Cerebellar nuclear complex (tissue), 1 donor: ENCODE results near the gene PCDHGC4.

Source experiments
- DNase-seq, 2 experiments: peaks; one replicate each; lab custom pipeline; 2025; lab: John Stamatoyannopoulos, UW

Gene PCDHGC4

GRCh38 chr5:141484641-141485311 lies at the start of gene PCDHGC4:
TSS of gene PCDHGC4 (plus strand) at chr5:141485030. CDS start at chr5:141485174, 144 bp downstream.
- DNase-seq = peak; percentile 40 to 66

DNA sequence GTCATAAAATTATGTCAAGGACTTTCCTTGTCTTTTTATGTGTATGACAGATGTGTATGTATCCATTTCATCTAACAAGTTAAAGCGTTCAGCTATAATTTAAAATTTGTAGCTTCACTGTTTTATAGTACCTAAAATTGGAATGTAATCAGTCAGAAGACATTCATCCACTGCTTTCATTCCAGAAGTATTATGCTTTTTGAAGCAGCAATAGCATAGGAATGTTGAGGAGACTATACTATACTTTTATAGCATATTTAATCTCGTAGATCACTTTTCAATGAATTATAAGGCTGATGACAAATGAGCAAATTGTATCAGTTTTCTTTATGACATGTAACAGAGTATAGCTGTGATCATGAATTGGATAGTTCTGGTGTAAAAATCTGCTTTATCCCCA lies 47.6 kb upstream of the PCDHGC4 start:
- DNase-seq = no peak

DNA sequence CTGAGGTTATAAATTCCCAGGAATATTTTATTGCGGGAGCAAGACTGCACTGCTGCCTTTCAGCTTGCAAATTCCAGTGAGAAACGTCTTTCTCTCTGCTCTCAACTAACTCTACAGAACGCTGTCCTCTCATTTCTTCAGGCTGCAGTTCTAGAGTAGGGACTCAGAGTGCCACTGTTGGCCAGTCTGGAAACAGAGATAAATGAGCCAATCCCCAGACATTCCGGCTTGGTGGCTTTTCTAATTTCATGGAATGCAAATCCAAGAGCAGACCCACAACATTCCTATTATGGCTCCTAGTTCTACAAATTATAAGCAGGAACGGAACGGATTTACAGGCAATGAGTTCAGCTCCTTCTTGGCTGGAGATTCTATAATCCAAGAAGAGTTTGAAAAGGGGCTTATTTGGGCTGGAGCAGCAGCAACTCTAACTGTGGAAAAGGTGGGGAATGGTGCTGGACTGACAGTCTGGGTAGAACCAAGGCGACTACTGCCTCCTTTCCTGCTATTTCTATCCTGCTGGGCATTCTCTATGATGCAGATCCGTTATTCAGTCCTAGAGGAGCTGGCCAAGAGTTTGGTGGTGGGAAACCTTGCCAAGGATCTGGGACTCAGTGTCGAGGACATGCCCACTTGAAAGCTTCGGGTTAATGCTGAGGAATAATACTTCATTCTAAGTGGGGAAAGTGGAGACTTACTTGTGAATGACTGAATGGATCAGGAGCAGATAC lies 45.3 kb upstream of the PCDHGC4 start:
- no peak for DNase-seq

- no peak for DNase-seq
These were observed 44.5 kb upstream of the PCDHGC4 start for GRCh38 chr5:141440341-141440740.

GRCh38 chr5:141441571-141442170 lies 43.2 kb upstream of the PCDHGC4 start:
- DNase-seq = no peak

GRCh38 chr5:141465351-141465750 lies 19.5 kb upstream of the PCDHGC4 start:
- DNase-seq = no peak

DNA sequence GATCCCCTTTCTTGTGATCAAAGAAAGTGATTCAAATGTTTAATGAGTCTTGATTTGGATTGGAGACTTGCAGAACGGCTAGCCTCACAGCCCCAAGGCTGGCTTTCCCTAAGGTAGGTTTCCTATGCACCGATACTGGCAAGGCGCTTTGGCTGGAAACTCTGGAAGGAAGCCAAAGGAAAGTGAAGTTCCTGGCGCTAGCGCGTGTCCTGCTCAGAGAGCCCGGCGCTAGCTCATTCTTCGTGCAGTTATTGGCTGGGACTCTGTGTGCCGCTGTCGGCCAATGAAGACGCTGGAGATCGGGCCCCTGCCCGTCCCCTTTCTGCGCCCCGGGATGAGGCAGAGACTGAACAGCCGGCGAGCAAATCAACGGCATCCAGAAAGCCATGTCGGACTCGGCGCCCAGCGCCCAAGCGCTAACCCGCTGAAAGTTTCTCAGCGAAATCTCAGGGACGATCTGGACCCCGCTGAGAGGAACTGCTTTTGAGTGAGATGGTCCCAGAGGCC lies 9.2 kb upstream of the PCDHGC4 start, which contains the start of gene PCDHGC3:
PCDHGC3 (plus strand) TSS at position 342 of the 507 bp plus-strand sequence; CDS start at position 493, 151 bp downstream.
- peak; percentile 56 to 94 for DNase-seq

GRCh38 chr5:141476132-141476911 lies 8.5 kb upstream of the PCDHGC4 start:
- peak in 1 of 2 experiments; percentile 64 for DNase-seq

- DNase-seq = no peak
These were observed 7.7 kb upstream of the PCDHGC4 start for GRCh38 chr5:141477044-141477575.

DNA sequence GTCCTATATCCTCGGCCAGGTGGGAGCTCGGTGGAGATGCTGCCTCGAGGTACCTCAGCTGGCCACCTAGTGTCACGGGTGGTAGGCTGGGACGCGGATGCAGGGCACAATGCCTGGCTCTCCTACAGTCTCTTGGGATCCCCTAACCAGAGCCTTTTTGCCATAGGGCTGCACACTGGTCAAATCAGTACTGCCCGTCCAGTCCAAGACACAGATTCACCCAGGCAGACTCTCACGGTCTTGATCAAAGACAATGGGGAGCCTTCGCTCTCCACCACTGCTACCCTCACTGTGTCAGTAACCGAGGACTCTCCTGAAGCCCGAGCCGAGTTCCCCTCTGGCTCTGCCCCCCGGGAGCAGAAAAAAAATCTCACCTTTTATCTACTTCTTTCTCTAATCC lies 7.0 kb upstream of the PCDHGC4 start:
- DNase-seq = no peak

DNA sequence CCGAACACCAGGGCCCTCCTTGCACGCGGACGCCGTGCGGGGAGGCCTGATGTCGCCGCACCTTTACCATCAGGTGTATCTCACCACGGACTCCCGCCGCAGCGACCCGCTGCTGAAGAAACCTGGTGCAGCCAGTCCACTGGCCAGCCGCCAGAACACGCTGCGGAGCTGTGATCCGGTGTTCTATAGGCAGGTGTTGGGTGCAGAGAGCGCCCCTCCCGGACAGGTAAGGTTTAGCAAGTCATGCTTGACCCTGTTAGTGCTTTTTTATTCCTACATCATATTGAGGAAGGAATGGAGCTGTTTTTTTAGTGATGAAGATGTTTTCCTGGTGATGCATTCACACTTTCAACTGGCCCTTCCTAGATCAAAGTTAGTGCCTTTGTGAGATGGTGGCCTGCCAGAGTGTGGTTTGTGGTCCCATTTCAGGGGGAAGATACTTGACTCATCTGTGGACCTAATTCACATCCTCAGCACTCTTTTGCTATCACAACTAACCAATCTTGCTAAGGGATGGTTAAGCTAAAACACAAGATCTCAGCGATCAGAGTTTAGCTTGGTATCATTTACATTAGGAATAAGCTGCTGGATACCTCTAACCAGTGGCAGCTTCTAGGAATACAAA lies 6.4 kb upstream of the PCDHGC4 start:
- no peak for DNase-seq

DNA sequence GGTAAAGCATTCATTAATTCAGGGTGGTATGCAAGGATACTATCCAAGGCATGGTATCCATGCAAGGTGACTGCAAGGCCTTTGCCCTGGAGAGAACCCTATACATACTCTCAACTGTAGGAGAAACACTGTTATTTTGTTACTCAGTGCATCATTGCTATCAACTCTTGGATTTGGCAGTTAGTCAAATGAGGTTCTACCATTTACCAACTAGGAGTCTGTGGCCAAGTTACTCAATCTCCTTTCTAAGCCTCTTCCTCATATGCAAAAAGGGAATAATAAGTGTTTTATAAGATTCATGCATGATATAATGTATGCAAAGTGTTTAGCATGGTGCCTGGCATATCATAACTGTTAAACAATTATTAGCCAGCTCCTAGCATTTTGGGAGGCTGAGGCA lies 5.1 kb upstream of the PCDHGC4 start:
- no peak for DNase-seq

- DNase-seq = no peak
These were observed 928 bp upstream of the PCDHGC4 start for GRCh38 chr5:141483902-141484301.

DNA sequence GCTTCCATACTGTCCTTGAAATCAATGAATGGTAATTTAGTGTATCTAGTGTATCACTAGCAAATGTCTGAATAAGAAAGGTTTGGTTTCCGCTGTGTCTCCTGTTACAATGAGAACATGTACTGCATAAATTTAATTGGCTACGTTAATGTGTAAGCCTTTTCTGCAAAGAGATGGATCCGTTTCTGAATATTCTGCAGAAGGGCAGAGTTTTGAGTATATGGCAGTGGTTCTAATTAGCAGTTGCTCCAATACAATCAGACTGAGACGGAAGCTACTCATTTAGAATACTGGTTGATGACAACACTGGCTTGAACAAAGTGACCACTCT lies 555 bp upstream of the PCDHGC4 start:
- DNase-seq = no peak

- no peak for DNase-seq
These were observed 658 bp downstream of the PCDHGC4 start for GRCh38 chr5:141485321-141486055.

DNA sequence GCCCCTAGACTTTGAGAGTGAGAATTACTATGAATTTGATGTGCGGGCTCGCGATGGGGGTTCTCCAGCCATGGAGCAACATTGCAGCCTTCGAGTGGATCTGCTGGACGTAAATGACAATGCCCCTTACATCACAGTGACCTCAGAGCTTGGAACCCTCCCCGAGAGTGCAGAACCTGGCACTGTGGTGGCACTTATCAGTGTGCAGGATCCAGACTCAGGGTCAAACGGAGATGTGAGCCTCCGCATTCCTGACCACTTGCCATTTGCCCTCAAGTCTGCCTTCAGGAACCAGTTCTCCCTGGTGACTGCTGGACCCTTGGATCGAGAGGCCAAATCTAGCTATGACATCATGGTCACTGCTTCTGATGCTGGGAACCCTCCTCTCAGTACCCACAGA lies 1.3 kb downstream of the PCDHGC4 start:
- DNase-seq = no peak

- DNase-seq = no peak
These were observed 2.3 kb downstream of the PCDHGC4 start for GRCh38 chr5:141487131-141487530.

- no peak for DNase-seq
These were observed 4.0 kb downstream of the PCDHGC4 start, which contains the start of gene PCDHGC5 for GRCh38 chr5:141488591-141489561. TSS of gene PCDHGC5 (plus strand) at chr5:141489081. CDS start at chr5:141489241, 160 bp downstream.

DNA sequence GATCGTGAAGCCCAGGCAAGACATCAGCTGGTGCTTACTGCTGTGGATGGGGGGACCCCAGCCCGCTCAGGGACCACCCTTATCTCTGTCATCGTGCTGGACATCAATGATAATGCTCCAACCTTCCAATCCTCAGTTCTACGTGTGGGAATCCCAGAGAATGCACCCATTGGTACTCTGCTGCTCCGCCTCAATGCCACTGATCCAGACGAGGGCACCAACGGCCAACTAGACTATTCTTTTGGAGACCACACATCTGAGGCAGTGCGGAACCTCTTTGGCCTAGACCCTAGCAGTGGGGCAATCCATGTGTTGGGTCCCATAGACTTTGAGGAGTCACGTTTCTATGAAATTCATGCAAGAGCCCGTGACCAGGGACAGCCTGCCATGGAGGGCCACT lies 5.0 kb downstream of the PCDHGC4 start:
- no peak for DNase-seq
